Spinal cord (tissue), 10 donors: ENCODE data around the gene RPL13. TPM values are rescaled to one million over a fixed set of nuclear protein-coding genes. Genes with fewer than 3 reads are reported as not detected.
"Not testable (repeated sequence)": the region's sequence is repeated elsewhere in the genome, so short reads cannot be mapped to it uniquely, and the experiment has no call there.

Source experiments
- DNase-seq, 6 donors: peaks; one replicate each; pipeline versions ENCODE4 v3.0.0 to v3.0.0-alpha.2; 2013 to 2015; ENCODE audit warnings: low spot score in 6 of 6, low read depth in 4 of 6
- H3K27ac ChIP-seq: one replicate; pipeline ENCODE4 v1.5.1; 2013; ENCODE audit warnings: low read depth, low read length, control low read depth
- H3K27me3 ChIP-seq: one replicate; pipeline ENCODE4 v1.6.1; 2013; ENCODE audit warnings: low read length; ENCODE audit not compliant: control insufficient read depth, insufficient read depth
- H3K36me3 ChIP-seq: one replicate; pipeline ENCODE4 v1.6.1; 2013; ENCODE audit warnings: low read length; ENCODE audit not compliant: control insufficient read depth, insufficient read depth
- H3K4me1 ChIP-seq: one replicate; pipeline ENCODE4 v1.6.1; 2013; ENCODE audit warnings: low read length; ENCODE audit not compliant: control insufficient read depth, insufficient read depth
- H3K4me3 ChIP-seq: one replicate; pipeline ENCODE4 v1.5.1; 2013; ENCODE audit warnings: low read depth, low read length, control low read depth
- H3K9me3 ChIP-seq: one replicate; pipeline ENCODE4 v1.6.1; 2013; ENCODE audit warnings: low read length; ENCODE audit not compliant: control insufficient read depth, insufficient read depth
- WGBS: methylation state at CpG from one replicate; pipeline ENCODE4 v1.1.5; 2013; ENCODE audit warnings: missing lambda C conversion rate; ENCODE audit not compliant: insufficient coverage; 5-methylcytosine and 5-hydroxymethylcytosine counted together
- polyA plus RNA-seq, 2 donors: library from polyadenylated mRNA; unstranded; fragments of 120-200 nt; gene quantifications; one replicate each; pipeline ENCODE4 v1.2.1, GENCODE V29; 2013; ENCODE audit not compliant: insufficient read length in 2 of 2
- total RNA-seq, 2 donors: library from RNA; depleted of rRNA in 1 of 2; stranded (reverse); fragments of 120-200 nt in 1 of 2; fragments of >200 nt in 1 of 2; gene quantifications; one replicate each; pipeline versions ENCODE4 v1.2.3 to v1.2.4, GENCODE V29; 2013 to 2014
- donor health status: healthy.

Gene RPL13
- total and polyA plus RNA-seq, 4 donors: 1,019 to 2,411 (median 1,920) TPM

DNA sequence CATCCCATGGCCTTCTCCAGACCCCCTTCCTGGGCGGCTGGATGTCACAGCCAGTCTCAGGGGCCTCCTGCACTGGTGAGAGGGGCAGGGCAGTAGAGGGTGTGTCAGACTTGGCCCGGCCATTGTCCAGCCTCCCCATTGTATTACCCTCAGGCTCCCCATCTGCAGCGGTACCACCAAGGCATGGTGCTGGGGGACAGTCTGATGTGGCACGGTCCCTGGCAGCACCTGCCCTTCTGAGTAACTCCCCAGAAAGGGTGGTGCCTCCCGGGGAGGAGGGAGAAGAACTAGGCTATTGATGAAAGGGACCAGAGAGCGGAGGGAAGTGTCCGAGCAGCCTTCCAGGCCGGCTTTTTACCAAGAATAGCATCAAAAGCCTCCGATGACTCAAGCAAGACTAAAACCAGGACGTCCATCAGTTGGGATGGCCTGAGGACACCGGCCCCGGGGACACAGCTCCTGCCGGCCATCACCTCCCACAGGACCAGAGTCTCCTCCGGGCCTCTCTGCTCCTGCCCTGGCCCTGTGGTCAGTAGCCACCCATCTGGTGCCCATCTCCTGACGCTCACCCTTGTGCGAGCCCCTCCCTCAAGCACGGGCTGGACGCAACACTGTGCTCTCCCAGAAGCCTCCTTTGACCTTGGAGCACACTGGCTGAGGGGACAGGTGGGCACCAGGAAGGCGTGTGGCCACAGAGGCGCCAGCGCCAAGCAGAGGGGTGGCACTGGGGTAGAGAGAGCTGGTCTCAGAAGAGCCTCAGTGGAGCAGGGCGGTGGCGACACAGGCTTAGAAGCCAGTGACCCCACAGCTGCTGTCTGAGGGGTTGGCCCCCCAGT, 9.2 kb downstream of the RPL13 start:
- Histone ChIP-seq H3K36me3 (peaks cover 23% of the 10 kb centered on the region), H3K9me3 (no peaks in the 10 kb centered on the region), H3K4me1 (peaks cover 28% of the 10 kb centered on the region), H3K27me3 (peaks cover 18% of the 10 kb centered on the region), H3K4me3 (no peak overlapping the region), H3K27ac (no peak overlapping the region)
- 82% methylated on average over 21 of the region's 23 CpGs for WGBS
- DNase-seq: no peak

DNA sequence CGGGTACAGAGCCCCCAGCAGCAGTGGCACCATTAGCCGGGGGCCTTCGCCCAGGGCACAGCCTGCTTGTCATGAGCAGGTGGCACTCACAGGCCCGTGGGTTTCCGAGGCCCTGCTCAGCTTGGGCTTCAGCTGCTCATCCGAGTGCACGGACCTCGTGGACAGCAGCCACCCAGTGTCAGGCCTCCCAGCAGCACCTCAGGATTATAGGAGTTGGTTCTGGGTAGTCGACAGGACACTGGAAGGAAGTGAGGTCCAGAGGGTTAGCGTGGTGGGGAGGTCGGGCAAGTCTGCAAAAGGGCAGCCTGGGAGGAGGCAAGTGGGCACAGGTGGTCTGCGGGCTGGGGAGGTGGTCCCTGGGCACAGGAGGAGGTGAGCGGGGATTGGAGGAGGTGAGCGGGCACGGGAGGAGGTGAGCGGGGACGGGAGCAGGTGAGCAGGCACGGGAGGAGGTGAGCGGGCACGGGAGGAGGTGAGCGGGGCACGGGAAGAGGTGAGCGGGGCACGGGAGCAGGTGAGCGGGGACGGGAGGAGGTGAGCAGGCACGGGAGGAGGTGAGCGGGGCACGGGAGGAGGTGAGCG, 10.0 kb downstream of the RPL13 start:
- H3K27ac ChIP-seq: no peak overlapping the region
- no peak for DNase-seq
- peaks cover 28% of the 10 kb centered on the region for H3K4me1 ChIP-seq
- H3K36me3 ChIP-seq: peaks cover 16% of the 10 kb centered on the region
- H3K9me3 ChIP-seq: no peaks in the 10 kb centered on the region
- 88% methylated on average over 30 of the region's 30 CpGs for WGBS
- peaks cover 24% of the 10 kb centered on the region for H3K27me3 ChIP-seq
- H3K4me3 ChIP-seq: no peak overlapping the region

DNA sequence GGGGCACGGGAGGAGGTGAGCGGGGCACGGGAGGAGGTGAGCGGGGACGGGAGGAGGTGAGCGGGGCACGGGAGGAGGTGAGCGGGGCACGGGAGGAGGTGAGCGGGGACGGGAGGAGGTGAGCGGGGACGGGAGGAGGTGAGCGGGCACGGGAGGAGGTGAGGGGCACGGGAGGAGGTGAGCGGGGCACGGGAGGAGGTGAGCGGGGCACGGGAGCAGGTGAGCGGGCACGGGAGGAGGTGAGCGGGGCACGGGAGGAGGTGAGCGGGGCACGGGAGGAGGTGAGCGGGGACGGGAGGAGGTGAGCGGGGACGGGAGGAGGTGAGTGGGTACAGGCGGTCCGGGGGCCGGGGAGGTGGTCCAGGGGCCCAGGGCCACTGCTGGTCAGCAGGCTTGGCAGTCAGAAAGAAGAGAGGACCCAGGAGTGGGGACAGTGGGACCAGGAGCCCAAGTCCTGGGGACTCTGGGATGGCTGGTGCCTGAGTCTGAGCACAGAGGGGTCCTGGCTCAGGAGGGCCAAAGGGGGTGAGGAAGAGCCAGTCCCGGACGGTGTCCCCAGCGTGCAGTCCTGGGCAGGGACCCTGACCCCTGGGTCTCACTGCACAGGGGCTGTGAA, 10.6 kb downstream of the RPL13 start:
- not testable (repeated sequence) for H3K9me3 ChIP-seq, DNase-seq, H3K27ac ChIP-seq, H3K4me3 ChIP-seq
- WGBS: 87% methylated on average over 24 of the region's 36 CpGs
- H3K4me1 ChIP-seq: peaks cover 22% of the 10 kb centered on the region
- H3K36me3 ChIP-seq: peaks cover 13% of the 10 kb centered on the region
- peaks cover 26% of the 10 kb centered on the region for H3K27me3 ChIP-seq

DNA sequence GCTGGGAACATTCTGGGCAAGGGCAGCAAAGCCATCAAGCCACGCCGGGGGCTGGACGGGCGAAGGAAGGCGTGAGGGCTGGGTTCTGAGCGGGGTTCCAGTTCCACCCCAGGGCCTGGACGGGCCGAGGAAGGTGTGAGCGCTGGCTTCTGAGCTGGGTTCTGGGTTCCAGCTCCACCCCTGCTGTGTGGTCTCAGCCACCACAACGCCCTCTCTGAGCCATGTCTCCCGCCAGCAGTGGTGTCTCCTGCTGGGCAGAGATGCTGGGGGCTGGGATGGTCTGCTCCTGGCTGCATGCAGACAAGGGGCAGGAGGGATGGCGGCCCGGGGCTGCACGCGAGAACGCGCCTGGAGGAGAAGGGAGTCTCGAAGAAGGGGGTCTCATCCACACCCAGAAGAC, 11.2 kb downstream of the RPL13 start:
- H3K27me3 ChIP-seq: peaks cover 31% of the 10 kb centered on the region
- H3K9me3 ChIP-seq: no peaks in the 10 kb centered on the region
- H3K4me1 ChIP-seq: peaks cover 18% of the 10 kb centered on the region
- H3K4me3 ChIP-seq: no peak overlapping the region
- no peak overlapping the region for H3K27ac ChIP-seq
- 83% methylated on average over 18 of the region's 18 CpGs for WGBS
- H3K36me3 ChIP-seq: peaks cover 13% of the 10 kb centered on the region
- DNase-seq: no peak

DNA sequence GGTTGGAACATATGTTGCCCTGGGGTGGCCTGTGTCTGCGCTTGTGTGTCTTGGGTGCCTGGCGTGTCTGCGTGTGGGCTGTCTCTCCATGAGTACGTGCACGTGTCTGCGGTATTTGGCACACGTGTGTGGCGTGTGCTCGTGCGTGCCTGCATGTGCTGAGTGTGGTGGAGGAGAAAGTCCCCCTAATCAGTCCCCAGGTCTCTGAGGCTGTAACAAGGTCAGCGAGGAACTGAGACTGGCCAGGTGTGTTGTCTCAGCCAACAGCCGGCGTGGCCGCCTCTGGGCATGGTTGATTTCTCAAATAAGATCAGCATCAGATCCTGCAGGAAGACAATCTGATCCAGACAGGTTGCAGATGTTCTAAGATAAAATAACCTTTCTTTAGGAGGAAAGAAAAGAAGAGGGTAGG, 11.6 kb downstream of the RPL13 start:
- Histone ChIP-seq H3K4me1 (peaks cover 18% of the 10 kb centered on the region), H3K9me3 (no peaks in the 10 kb centered on the region), H3K27me3 (peaks cover 33% of the 10 kb centered on the region), H3K36me3 (peaks cover 15% of the 10 kb centered on the region), H3K4me3 (no peak overlapping the region), H3K27ac (no peak overlapping the region)
- no peak for DNase-seq
- 95% methylated on average over 11 of the region's 14 CpGs for WGBS

DNA sequence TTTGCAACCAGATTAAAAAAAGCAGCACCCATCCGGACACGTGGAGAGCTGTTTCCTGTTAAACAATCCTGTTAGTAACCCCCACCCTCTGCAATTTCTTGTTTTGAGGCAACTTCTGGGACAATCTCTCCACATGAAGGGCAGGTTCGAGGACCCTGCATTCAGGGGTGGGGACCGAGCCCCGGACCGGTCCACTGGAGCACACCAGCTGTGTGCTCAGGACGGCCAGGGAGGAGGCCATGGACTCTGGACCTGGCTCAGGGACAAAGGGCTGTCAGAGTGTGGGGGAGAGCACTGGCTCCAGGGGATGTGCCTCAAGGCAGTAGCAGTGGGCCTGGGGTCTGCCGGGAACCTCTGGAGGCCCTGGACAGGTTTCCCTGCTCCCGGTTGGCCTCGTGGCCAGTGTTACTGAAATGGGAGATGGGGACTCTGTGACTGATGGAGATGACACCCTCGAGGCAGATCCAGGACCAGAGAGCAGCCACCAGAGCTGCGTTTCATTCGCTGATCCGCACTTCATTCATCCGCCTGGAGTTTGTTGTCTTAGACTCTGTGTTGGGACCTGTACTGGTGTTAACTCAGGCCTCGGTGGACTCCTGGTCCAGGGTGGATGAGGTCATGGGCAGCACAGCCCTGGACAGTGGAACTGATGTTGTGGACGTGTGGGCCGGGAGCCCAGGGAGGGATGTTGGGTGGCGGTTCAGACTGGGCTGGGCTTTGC, 12.2 kb downstream of the RPL13 start:
- 88% methylated on average over 18 of the region's 19 CpGs for WGBS
- Histone ChIP-seq H3K4me1 (peaks cover 18% of the 10 kb centered on the region), H3K36me3 (peaks cover 15% of the 10 kb centered on the region), H3K27ac (no peak overlapping the region), H3K4me3 (no peak overlapping the region), H3K9me3 (no peaks in the 10 kb centered on the region), H3K27me3 (peaks cover 33% of the 10 kb centered on the region)
- DNase-seq: no peak

DNA sequence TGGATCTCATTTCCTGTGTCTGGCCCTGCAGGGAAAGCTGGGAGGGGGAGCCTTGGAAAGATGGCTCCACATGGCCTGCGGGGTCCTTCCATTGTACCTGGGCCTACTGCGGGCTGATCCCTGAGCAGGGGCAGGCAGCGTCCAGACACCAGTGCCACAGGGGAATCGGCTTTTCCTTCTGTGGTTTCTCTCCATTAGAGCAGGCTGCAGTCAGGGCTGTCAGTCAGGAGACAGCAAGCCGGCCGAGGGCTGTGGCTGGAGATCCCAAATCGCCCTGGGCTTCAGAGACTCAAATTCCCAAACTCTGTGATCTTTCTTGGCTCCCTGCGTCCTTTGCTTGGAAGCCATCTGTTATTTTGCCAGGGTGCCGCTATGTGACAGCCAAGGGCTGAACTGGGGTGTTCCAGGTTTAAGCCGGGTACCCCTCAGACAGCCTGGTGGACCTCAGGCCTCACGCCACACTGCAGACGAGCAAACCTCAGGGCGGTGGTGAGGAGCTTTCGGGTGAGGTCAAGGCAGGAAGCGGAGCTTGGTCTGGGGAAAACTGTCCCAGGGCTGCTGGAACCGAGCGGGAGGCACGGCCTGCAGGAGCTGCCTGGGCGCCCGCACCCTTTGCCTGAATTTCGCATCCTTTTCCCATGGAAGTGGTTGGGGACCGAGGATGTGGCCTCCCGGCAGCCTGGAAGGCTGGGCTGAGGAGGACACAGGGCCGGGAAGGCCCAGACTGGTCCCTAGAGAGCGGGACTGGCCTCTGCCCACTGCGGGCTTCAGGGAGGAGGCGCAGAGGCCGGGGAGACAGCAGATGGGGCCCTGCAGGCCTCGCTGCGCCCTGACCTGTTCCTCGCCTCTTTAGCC, 13.6 kb downstream of the RPL13 start:
- WGBS: 72% methylated on average over 31 of the region's 31 CpGs
- no peak for DNase-seq
- Histone ChIP-seq H3K36me3 (peaks cover 7% of the 10 kb centered on the region), H3K4me3 (no peak overlapping the region), H3K27me3 (peaks cover 33% of the 10 kb centered on the region), H3K27ac (no peak overlapping the region), H3K4me1 (peaks cover 18% of the 10 kb centered on the region), H3K9me3 (no peaks in the 10 kb centered on the region)

DNA sequence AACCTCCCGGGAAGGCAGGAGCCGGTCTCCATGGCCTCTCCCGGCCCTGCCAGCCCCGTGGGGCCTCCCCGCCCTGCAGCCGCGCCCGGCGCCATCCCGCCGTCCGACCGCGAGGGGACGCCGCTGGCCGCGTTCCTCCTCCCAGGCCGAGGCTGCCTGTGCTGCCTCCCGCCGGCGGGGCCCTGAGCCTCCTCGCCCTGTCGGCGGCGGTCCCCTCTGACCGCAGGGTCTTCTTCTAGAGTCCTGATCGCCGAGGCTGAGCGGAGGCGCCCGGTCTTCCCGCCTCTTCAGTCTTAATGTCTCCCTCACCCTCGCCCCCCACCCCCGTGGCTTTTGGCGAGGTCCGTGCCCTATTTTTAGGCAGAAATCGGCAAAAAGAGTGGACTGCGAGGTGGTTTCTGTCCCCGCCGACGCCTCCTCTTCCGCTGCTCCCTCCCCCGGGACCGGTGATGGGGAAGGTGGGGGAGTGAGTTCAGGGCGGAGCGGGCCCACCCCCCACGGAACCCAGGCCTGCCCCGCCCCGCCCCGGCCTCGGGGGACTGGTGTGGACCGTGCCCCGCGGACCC, 14.3 kb downstream of the RPL13 start:
- Histone ChIP-seq H3K4me1 (peaks cover 18% of the 10 kb centered on the region), H3K36me3 (peaks cover 12% of the 10 kb centered on the region), H3K27ac (no peak overlapping the region), H3K4me3 (no peak overlapping the region), H3K27me3 (peaks cover 33% of the 10 kb centered on the region), H3K9me3 (no peaks in the 10 kb centered on the region)
- WGBS: under 1% methylated on average over 51 of the region's 55 CpGs
- DNase-seq: peak in 1 of 6 donors; percentile 35
